Measurements from ENCODE around the gene STK38.
"Not testable (repeated sequence)": the region's sequence is repeated elsewhere in the genome, so short reads cannot be mapped to it uniquely, and the experiment has no call there.

STK38 gene

DNA sequence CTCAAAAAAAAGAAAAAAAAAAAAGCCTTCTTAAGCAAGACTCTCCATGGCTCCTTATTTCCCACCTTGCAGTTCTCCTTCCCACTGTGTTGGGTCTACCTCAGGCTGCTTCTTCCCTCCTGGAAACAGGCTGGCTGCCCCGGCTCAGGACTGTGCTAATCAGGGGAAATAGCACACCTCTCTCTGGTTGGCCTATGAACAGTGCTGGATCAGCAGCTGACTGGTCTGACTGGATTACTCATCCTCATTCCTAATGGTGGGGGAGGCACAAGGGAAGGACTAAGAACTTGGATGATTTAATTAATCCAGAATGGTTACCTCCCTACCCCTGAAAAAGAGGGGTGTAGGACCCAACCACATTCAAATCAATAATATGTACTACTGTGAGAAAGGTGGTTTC is 43.0 kb upstream of the STK38 start:
- DNase-seq (ENCODE audit: low read depth in 2 of 2) = peak; percentile 77 to 84
- no peak overlapping the region for H3K4me3 ChIP-seq (replicated peaks in 1 of 2; ENCODE audit: low read depth in 2 of 2, low read length in 2 of 2)
- TF ChIP-seq, protein P1, sequence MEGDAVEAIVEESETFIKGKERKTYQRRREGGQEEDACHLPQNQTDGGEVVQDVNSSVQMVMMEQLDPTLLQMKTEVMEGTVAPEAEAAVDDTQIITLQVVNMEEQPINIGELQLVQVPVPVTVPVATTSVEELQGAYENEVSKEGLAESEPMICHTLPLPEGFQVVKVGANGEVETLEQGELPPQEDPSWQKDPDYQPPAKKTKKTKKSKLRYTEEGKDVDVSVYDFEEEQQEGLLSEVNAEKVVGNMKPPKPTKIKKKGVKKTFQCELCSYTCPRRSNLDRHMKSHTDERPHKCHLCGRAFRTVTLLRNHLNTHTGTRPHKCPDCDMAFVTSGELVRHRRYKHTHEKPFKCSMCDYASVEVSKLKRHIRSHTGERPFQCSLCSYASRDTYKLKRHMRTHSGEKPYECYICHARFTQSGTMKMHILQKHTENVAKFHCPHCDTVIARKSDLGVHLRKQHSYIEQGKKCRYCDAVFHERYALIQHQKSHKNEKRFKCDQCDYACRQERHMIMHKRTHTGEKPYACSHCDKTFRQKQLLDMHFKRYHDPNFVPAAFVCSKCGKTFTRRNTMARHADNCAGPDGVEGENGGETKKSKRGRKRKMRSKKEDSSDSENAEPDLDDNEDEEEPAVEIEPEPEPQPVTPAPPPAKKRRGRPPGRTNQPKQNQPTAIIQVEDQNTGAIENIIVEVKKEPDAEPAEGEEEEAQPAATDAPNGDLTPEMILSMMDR (IDR thresholded peaks at IDR 0.05; ENCODE audit: low read depth, low read length) = no peak

DNA sequence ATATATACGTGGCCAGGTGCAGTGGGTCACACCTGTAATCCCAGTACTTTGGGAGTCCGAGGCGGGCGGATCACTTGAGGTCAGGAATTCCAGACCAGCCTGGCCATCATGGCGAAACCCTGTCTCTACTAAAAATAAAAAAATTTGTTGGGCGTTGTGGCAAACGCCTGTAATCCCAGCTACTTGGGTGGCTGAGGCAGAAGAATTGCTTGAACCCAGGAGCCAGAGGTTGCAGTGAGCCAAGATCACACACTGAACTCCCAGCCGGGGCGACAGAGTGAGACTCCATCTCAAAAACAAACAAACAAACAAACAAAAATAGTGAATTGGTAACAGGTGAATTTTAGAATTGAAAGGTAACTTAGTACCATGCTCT is 41.7 kb upstream of the STK38 start:
- DNase-seq (ENCODE audit: low read depth in 2 of 2); H3K4me3 ChIP-seq (replicated peaks in 1 of 2; ENCODE audit: low read depth in 2 of 2, low read length in 2 of 2): not testable (repeated sequence)

DNA sequence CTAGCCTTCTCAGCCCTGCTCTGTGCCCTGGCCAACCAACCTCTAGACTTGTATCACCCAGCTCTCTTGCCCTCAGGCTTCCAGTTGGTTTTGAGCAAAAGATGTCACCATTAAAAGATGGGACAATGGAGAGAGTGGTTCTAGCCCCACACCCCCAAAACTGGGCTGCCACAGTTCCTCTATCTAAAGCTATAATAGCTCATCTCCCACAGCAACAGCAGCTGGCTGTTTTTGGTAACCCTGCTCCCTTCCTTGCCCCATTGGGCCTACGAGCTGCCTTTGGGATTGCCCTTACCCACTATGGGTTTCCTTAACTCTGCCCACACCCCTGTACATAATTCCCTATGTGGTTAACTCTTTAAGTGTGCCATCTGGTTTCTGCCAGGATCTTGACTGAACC is 39.3 kb upstream of the STK38 start:
- DNase-seq (ENCODE audit: low read depth in 2 of 2) = no peak
- TF ChIP-seq, protein P1 (IDR thresholded peaks at IDR 0.05; ENCODE audit: low read depth, low read length) = no peak
- no peak overlapping the region for H3K4me3 ChIP-seq (replicated peaks in 1 of 2; ENCODE audit: low read depth in 2 of 2, low read length in 2 of 2)

DNA sequence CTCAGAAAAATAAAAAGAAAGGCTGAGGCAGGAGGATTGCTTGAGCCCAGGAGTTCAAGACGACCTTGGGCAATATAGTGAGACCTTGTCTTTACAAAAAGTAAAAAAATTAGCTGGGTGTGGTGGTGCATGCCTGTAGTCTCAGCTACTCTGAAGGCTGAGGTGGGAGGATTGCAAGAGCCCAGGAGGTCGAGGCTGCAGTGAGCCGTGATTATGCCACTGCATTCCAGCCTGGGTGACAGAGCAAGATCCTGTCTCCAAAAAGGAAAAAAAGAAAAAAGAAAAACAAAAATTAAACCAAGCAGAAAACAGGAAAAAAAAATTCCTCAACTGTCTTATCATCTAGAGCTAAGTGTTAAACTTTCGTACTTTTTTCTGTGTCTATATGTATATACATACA is 34.4 kb upstream of the STK38 start:
- TF ChIP-seq, protein P1 (IDR thresholded peaks at IDR 0.05; ENCODE audit: low read depth, low read length) = no peak
- no peak for DNase-seq (ENCODE audit: low read depth in 2 of 2)
- H3K4me3 ChIP-seq (replicated peaks in 1 of 2; ENCODE audit: low read depth in 2 of 2, low read length in 2 of 2) = no peak overlapping the region

DNA sequence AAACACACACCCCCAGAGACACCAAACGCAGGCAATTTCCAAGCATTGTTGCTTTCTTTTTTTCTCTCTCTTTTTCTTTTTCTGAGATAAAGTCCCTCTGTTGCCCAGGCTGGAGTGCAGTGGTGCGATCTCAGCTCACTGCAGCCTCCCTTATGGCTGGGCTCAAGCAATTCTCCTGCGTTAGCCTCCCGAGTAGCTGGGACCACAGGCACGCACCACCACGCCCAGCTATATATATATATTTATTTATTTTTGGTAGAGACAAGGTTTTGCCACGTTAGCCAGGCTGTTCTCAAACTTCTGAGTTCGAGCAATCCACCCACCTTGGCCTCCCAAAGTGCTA is 32.9 kb upstream of the STK38 start:
- no peak for DNase-seq (ENCODE audit: low read depth in 2 of 2)
- H3K4me3 ChIP-seq (replicated peaks in 1 of 2; ENCODE audit: low read depth in 2 of 2, low read length in 2 of 2) = no peak overlapping the region
- TF ChIP-seq, protein P1 (IDR thresholded peaks at IDR 0.05; ENCODE audit: low read depth, low read length) = no peak

DNA sequence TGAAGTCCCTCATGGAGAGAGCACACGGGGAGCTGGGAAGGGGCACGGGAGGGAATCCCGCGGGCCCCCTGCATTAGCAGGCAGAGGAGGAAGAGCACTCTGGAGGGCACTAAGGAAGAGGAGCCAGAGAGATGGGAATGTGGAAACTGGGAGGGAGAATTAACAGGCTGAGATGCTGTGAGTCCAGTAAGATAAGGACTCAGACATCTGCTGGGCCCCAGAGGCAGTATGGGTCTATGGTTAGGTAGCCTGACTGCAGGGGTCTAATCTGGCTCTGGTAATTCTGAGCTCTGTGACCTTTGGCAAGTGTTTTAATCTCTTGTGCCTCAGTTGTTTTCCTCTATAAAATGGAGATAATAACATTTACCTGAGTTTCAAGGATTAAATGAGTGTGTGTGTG is 31.2 kb upstream of the STK38 start:
- DNase-seq (ENCODE audit: low read depth in 2 of 2) = no peak
- H3K4me3 ChIP-seq (replicated peaks in 1 of 2; ENCODE audit: low read depth in 2 of 2, low read length in 2 of 2) = no peak overlapping the region
- TF ChIP-seq, protein P1 (IDR thresholded peaks at IDR 0.05; ENCODE audit: low read depth, low read length) = no peak

DNA sequence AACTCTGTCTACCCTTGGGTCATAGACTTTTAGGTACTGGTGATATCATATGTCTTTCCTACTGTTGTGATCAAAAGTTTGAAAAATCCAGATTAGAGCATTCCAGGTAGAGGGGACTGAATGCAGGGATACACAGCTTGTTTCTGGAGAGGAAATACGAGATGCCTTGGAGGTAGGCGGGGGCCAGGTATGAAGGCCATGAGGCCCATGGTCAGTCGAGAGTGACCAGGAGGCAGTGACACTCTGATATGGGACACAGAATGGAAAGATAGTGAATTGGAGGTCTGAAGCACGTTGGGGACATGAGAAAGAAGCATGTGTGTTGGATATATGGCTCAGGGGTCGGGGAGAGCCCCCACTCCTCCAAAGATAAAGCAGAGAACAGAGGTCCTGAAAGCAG is 30.8 kb upstream of the STK38 start:
- H3K4me3 ChIP-seq (replicated peaks in 1 of 2; ENCODE audit: low read depth in 2 of 2, low read length in 2 of 2) = no peak overlapping the region
- TF ChIP-seq, protein P1 (IDR thresholded peaks at IDR 0.05; ENCODE audit: low read depth, low read length) = no peak
- no peak for DNase-seq (ENCODE audit: low read depth in 2 of 2)

All from cardiac fibroblast (primary cell).